Keratinocyte (primary cell): ENCODE measurements around the gene FOXD2. TPM values are rescaled to one million over a fixed set of nuclear protein-coding genes. Genes with fewer than 3 reads are reported as not detected.

Source experiments
- DNase-seq: peaks from one replicate; pipeline ENCODE4 v3.0.0-alpha.2; 2011; ENCODE audit warnings: low read depth, missing footprints, low spot score
- FAIRE-seq: peaks from 2 replicates; lab custom pipeline; 2011; peaks lifted over from hg19 to GRCh38; lab: Jason Lieb, UNC
- H2AFZ ChIP-seq: 2 replicates; pipeline ENCODE4 v1.6.0; 2012; ENCODE audit warnings: low read length, control low read depth, inconsistent platforms; ENCODE audit not compliant: control insufficient read depth
- H3K27ac ChIP-seq: 2 replicates; pipeline ENCODE4 v1.5.1; 2011; ENCODE audit warnings: low read length; ENCODE audit not compliant: control insufficient read depth, insufficient read depth
- H3K27me3 ChIP-seq: 3 replicates; pipeline ENCODE4 v1.6.0; 2011; ENCODE audit warnings: low read length; ENCODE audit not compliant: control insufficient read depth, insufficient read depth; ENCODE audit errors: extremely low read depth
- H3K36me3 ChIP-seq, 2 experiments: 2 replicates in 1 of 2; 3 replicates in 1 of 2; pipeline ENCODE4 v1.5.1; 2011; ENCODE audit warnings: low read length in 2 of 2, mild to moderate bottlenecking in 1 of 2; ENCODE audit not compliant: control insufficient read depth in 2 of 2, insufficient read depth in 2 of 2; ENCODE audit errors: extremely low read depth in 1 of 2
- H3K4me1 ChIP-seq: 3 replicates; pipeline ENCODE4 v1.5.1; 2011; ENCODE audit warnings: low read length; ENCODE audit not compliant: control insufficient read depth, insufficient read depth; ENCODE audit errors: extremely low read depth
- H3K4me2 ChIP-seq: 3 replicates; pipeline ENCODE4 v1.6.0; 2011; ENCODE audit warnings: low read depth, low read length; ENCODE audit not compliant: control insufficient read depth, insufficient read depth; ENCODE audit errors: extremely low read depth
- H3K4me3 ChIP-seq, 3 experiments: fragments of 200-600 bp in 1 of 3; sonication (generic) in 1 of 3; 2 replicates in 2 of 3; 3 replicates in 1 of 3; pipeline ENCODE4 v1.5.1; 2011 to 2016; ENCODE audit warnings: low read length in 3 of 3, mild to moderate bottlenecking in 3 of 3, control low read depth in 2 of 3, inconsistent platforms in 1 of 3, low read depth in 1 of 3, mixed read lengths in 1 of 3, mixed run types in 1 of 3, moderate library complexity in 1 of 3; ENCODE audit not compliant: control insufficient read depth in 2 of 3, insufficient read depth in 2 of 3; ENCODE audit errors: extremely low read depth in 1 of 3
- H3K79me2 ChIP-seq: 2 replicates; pipeline ENCODE4 v1.6.0; 2012; ENCODE audit warnings: low read length; ENCODE audit not compliant: control insufficient read depth, insufficient read depth
- H3K9ac ChIP-seq: 3 replicates; pipeline ENCODE4 v1.6.0; 2011; ENCODE audit warnings: low read length; ENCODE audit not compliant: control insufficient read depth, insufficient read depth; ENCODE audit errors: extremely low read depth
- H3K9me1 ChIP-seq: 3 replicates; pipeline ENCODE4 v1.6.0; 2011; ENCODE audit warnings: low read length; ENCODE audit not compliant: control insufficient read depth, insufficient read depth; ENCODE audit errors: extremely low read depth
- H3K9me3 ChIP-seq: 2 replicates; pipeline ENCODE4 v1.5.1; 2012; ENCODE audit warnings: low read depth, low read length; ENCODE audit not compliant: control insufficient read depth
- H4K20me1 ChIP-seq: 3 replicates; pipeline ENCODE4 v1.6.0; 2011; ENCODE audit warnings: low read length; ENCODE audit not compliant: control insufficient read depth, insufficient read depth; ENCODE audit errors: extremely low read depth
- EZH2 ChIP-seq: IDR thresholded peaks from one replicate; pipeline ENCODE4 v1.6.1; 2012; ENCODE audit warnings: inconsistent platforms, mild to moderate bottlenecking, low read length, moderate library complexity
- dilution Hi-C: fragments of 300-500 bp; cut with MboI; formaldehyde crosslinking; loops from one replicate; pipeline ENCODE4 v1.7.0; 2020; ENCODE audit warnings: low sequenced_read_pairs; ENCODE audit not compliant: extremely low pct_ligation_motif_present
- polyA plus RNA-seq, 5 experiments: library from polyadenylated mRNA; depleted of rRNA in 3 of 5; stranded (reverse) in 3 of 5; stranded (forward) in 1 of 5; unstranded in 1 of 5; fragments of >200 nt; gene quantifications; 1 replicate in 1 of 5; 2 replicates in 3 of 5; 3 replicates in 1 of 5; pipeline versions ENCODE4 v1.2.1 to v1.2.3, GENCODE V29; 2011 to 2012; ENCODE audit warnings: missing spikeins in 2 of 5, low read depth in 1 of 5, low replicate concordance in 1 of 5
- TF ChIP-seq, protein P1 (sequence below), 3 experiments: IDR thresholded peaks in 1 of 3; conservative IDR thresholded peaks in 1 of 3; optimal IDR thresholded peaks in 1 of 3; 2 replicates in 2 of 3; 3 replicates in 1 of 3; pipeline versions ENCODE3 to v1.5.1; 2011; ENCODE audit warnings: low read length in 3 of 3, mild to moderate bottlenecking in 3 of 3, moderate library complexity in 2 of 3, control low read depth in 1 of 3, inconsistent platforms in 1 of 3; ENCODE audit not compliant: insufficient read depth in 2 of 3; ENCODE audit errors: extremely low read depth in 1 of 3

FOXD2 gene
- polyA plus RNA-seq, 1 donor (not counting 4 experiments of a cell fraction or from before 2014, with no cell fraction given) = 0.04 TPM

DNA sequence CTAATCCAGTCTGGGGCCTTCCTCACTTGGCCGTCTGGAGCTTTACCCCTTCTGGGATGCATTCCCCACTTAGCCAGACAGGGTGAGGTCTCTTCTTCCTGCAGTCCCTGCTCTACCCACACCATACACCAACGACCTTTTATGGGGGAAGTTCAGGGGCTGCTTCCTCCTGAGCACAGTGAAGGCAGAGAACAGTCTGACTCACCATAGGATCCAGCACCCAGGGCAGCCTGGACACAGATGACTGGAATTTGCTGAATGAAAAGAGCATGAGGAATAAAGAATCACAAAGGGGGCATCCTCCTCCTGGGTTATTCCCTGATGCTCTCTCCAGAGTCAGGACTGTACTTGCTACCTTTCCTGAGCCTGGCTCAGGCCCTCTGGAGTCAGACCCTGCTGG lies 26.4 kb upstream of the FOXD2 start:
- H3K4me1 ChIP-seq = peaks cover 10% of the 10 kb centered on the region
- no peak for DNase-seq
- H3K36me3 ChIP-seq = no peaks in the 10 kb centered on the region
- H3K79me2 ChIP-seq = no peaks in the 10 kb centered on the region
- H3K27me3 ChIP-seq = peaks cover 16% of the 10 kb centered on the region
- H3K9me3 ChIP-seq = no peaks in the 10 kb centered on the region
- FAIRE-seq = no peak
- no peak overlapping the region for H3K4me3 ChIP-seq
- dilution Hi-C loops = no loop called here
- no peak overlapping the region for H2AFZ ChIP-seq
- no peaks in the 10 kb centered on the region for H4K20me1 ChIP-seq
- no peak overlapping the region for H3K9ac ChIP-seq
- TF ChIP-seq EZH2 = no peak
- TF ChIP-seq, protein P1, sequence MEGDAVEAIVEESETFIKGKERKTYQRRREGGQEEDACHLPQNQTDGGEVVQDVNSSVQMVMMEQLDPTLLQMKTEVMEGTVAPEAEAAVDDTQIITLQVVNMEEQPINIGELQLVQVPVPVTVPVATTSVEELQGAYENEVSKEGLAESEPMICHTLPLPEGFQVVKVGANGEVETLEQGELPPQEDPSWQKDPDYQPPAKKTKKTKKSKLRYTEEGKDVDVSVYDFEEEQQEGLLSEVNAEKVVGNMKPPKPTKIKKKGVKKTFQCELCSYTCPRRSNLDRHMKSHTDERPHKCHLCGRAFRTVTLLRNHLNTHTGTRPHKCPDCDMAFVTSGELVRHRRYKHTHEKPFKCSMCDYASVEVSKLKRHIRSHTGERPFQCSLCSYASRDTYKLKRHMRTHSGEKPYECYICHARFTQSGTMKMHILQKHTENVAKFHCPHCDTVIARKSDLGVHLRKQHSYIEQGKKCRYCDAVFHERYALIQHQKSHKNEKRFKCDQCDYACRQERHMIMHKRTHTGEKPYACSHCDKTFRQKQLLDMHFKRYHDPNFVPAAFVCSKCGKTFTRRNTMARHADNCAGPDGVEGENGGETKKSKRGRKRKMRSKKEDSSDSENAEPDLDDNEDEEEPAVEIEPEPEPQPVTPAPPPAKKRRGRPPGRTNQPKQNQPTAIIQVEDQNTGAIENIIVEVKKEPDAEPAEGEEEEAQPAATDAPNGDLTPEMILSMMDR (optimal IDR thresholded peaks at IDR 0.05 in 1 of 3, IDR thresholded peaks at IDR 0.05 in 1 of 3, conservative IDR thresholded peaks at IDR 0.05 in 1 of 3; ENCODE audit: extremely low read depth in 1 of 3, insufficient read depth in 2 of 3, low read length in 3 of 3) = no peak
- no peak overlapping the region for H3K27ac ChIP-seq
- no peak overlapping the region for H3K4me2 ChIP-seq
- no peaks in the 10 kb centered on the region for H3K9me1 ChIP-seq

DNA sequence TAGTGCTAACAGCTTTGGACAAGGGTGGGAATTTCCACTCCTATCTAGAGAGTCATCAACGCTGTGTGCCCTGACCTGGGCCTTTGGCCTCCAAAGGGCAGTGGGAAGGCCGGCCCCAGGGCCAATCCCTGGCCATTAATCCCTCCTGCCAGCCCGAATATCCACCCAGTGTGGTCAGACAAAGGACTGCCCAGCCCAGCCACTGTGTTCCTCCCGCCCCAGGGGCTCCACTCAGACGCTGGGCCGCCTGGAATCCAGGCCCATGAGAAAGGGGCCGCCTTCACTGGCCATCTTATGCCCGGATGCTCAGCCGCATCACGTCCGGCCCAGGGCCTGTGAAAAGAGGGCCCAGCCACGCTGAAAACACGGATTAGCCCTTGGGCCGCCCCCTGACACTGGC lies 25.4 kb upstream of the FOXD2 start:
- no peaks in the 10 kb centered on the region for H3K79me2 ChIP-seq
- no peak overlapping the region for H3K4me3 ChIP-seq
- H3K4me2 ChIP-seq = no peak overlapping the region
- H3K36me3 ChIP-seq = no peaks in the 10 kb centered on the region
- H3K4me1 ChIP-seq = peaks cover 10% of the 10 kb centered on the region
- no peak for DNase-seq
- H3K27ac ChIP-seq = no peak overlapping the region
- no peaks in the 10 kb centered on the region for H3K9me3 ChIP-seq
- no peak for FAIRE-seq
- no peak for TF ChIP-seq EZH2
- TF ChIP-seq, protein P1 (optimal IDR thresholded peaks at IDR 0.05 in 1 of 3, IDR thresholded peaks at IDR 0.05 in 1 of 3, conservative IDR thresholded peaks at IDR 0.05 in 1 of 3; ENCODE audit: extremely low read depth in 1 of 3, insufficient read depth in 2 of 3, low read length in 3 of 3) = no peak
- no peaks in the 10 kb centered on the region for H3K9me1 ChIP-seq
- H4K20me1 ChIP-seq = no peaks in the 10 kb centered on the region
- H2AFZ ChIP-seq = no peak overlapping the region
- no peak overlapping the region for H3K9ac ChIP-seq
- dilution Hi-C loops = no loop called here
- peaks cover 25% of the 10 kb centered on the region for H3K27me3 ChIP-seq
